ENCODE measurements around the gene SLC5A11.

GRCh38 chr16:24929409-24929808 lies 83.6 kb downstream of the SLC5A11 start:
- no peak for TF ChIP-seq CTCF (conservative IDR thresholded peaks at IDR 0.05)
- no peak for TF ChIP-seq EZH2 (IDR thresholded peaks at IDR 0.05; ENCODE audit: low read depth)
